Endothelial cell of umbilical vein (primary cell): ENCODE measurements around the gene GRIFIN. TPM values are rescaled to one million over a fixed set of nuclear protein-coding genes. Genes with fewer than 3 reads are reported as not detected.

Source experiments
- BruUV-seq: library from RNA; stranded (reverse); fragments of 400-500 nt; replicated peaks from 2 replicates; lab custom pipeline; 2021; lab: Mats Ljungman, UMichigan
- CTCF ChIA-PET: fragments of 300-600, 350-600 bp; sonication (Branson Sonifier 250); formaldehyde crosslinking; loops from one replicate; lab custom pipeline; 2021; ENCODE audit warnings: antibody characterized with exemption, inconsistent platforms; lab: Charles Lee
- POLR2A ChIA-PET: fragments of 300-600, 350-600 bp; sonication (Branson Sonifier 250); formaldehyde crosslinking; loops from one replicate; lab custom pipeline; 2021; ENCODE audit warnings: antibody characterized with exemption, inconsistent platforms; lab: Charles Lee
- DNase-seq: peaks from one replicate; pipeline ENCODE4 v3.0.0-alpha.2; 2011; ENCODE audit warnings: low read depth, low spot score
- FAIRE-seq: peaks from 2 replicates; lab custom pipeline; 2011; peaks lifted over from hg19 to GRCh38; lab: Jason Lieb, UNC
- H2AFZ ChIP-seq: 2 replicates; pipeline ENCODE4 v1.6.0; 2012; ENCODE audit warnings: low read depth, low read length, control low read depth, inconsistent platforms
- H3K27ac ChIP-seq: 2 replicates; pipeline ENCODE4 v1.5.1; 2011; ENCODE audit warnings: low read depth, mild to moderate bottlenecking, control low read depth, low read length, moderate library complexity; ENCODE audit not compliant: insufficient read depth
- H3K27me3 ChIP-seq, 2 experiments: 2 replicates each; pipeline versions ENCODE4 v1.6.0 to v1.6.1; 2011; ENCODE audit warnings: low read length in 2 of 2, mixed read lengths in 1 of 2; ENCODE audit not compliant: control insufficient read depth in 2 of 2, insufficient read depth in 2 of 2
- H3K36me3 ChIP-seq, 2 experiments: 2 replicates in 1 of 2; 3 replicates in 1 of 2; pipeline ENCODE4 v1.5.1; 2011; ENCODE audit warnings: low read length in 2 of 2, mild to moderate bottlenecking in 1 of 2, moderate library complexity in 1 of 2; ENCODE audit not compliant: control insufficient read depth in 2 of 2, insufficient read depth in 2 of 2; ENCODE audit errors: extremely low read depth in 1 of 2
- H3K4me1 ChIP-seq: 3 replicates; pipeline ENCODE4 v1.5.1; 2011; ENCODE audit warnings: mild to moderate bottlenecking, low read length; ENCODE audit not compliant: control insufficient read depth, insufficient read depth; ENCODE audit errors: extremely low read depth
- H3K4me2 ChIP-seq: 2 replicates; pipeline ENCODE4 v1.6.1; 2011; ENCODE audit warnings: low read length, control low read depth, mixed read lengths; ENCODE audit not compliant: insufficient read depth
- H3K4me3 ChIP-seq, 3 experiments: fragments of 200-600 bp in 1 of 3; sonication (generic), shearing (Covaris generic) in 1 of 3; replicated peaks in 1 of 3; 2 replicates each; pipeline ENCODE4 v1.5.1; 2011 to 2016; ENCODE audit warnings: control low read depth in 3 of 3, low read length in 3 of 3, mild to moderate bottlenecking in 2 of 3, inconsistent platforms in 1 of 3, low read depth in 1 of 3, moderate library complexity in 1 of 3; ENCODE audit not compliant: insufficient read depth in 1 of 3
- H3K79me2 ChIP-seq: 2 replicates; pipeline ENCODE4 v1.6.0; 2012; ENCODE audit warnings: low read length, inconsistent platforms; ENCODE audit not compliant: control insufficient read depth, insufficient read depth
- H3K9ac ChIP-seq: replicated peaks from 2 replicates; pipeline ENCODE3; 2011; ENCODE audit warnings: low read length, control low read depth; ENCODE audit not compliant: insufficient read depth; ENCODE audit errors: extremely low read depth
- H3K9me1 ChIP-seq: replicated peaks from 3 replicates; pipeline ENCODE4 v1.6.0; 2011; ENCODE audit warnings: mild to moderate bottlenecking, low read length; ENCODE audit not compliant: control insufficient read depth, insufficient read depth; ENCODE audit errors: extremely low read depth
- H3K9me3 ChIP-seq: replicated peaks from 2 replicates; pipeline ENCODE4 v1.5.1; 2012; ENCODE audit warnings: low read length, inconsistent platforms; ENCODE audit not compliant: control insufficient read depth, insufficient read depth
- H4K20me1 ChIP-seq: replicated peaks from 2 replicates; pipeline ENCODE3; 2011; ENCODE audit warnings: mild to moderate bottlenecking, low read length; ENCODE audit not compliant: control insufficient read depth, insufficient read depth; ENCODE audit errors: extremely low read depth
- CTCF ChIP-seq, 2 donors: IDR thresholded peaks; 1 replicate in 1 of 2; 2 replicates in 1 of 2; pipeline ENCODE4 v1.5.1; 2011; ENCODE audit warnings: low read length in 2 of 2, mild to moderate bottlenecking in 2 of 2, moderate library complexity in 2 of 2, control low read depth in 1 of 2, inconsistent platforms in 1 of 2, low read depth in 1 of 2; ENCODE audit not compliant: insufficient read depth in 1 of 2; ENCODE audit errors: extremely low read depth in 1 of 2
- EZH2 ChIP-seq: IDR thresholded peaks from 2 replicates; pipeline ENCODE4 v1.6.1; 2012; ENCODE audit warnings: borderline replicate concordance, low read depth, mild to moderate bottlenecking, moderate library complexity, low read length, inconsistent platforms; ENCODE audit not compliant: severe bottlenecking
- FOS ChIP-seq: IDR thresholded peaks from 2 replicates; pipeline ENCODE4 v1.6.1; 2011; ENCODE audit warnings: mild to moderate bottlenecking, low read length, moderate library complexity, borderline replicate concordance; ENCODE audit not compliant: insufficient read depth
- GATA2 ChIP-seq: IDR thresholded peaks from 2 replicates; pipeline ENCODE4 v1.7.0; 2011; ENCODE audit warnings: low read depth, mild to moderate bottlenecking, moderate library complexity, mixed read lengths, low read length; ENCODE audit not compliant: insufficient read length, insufficient read depth
- JUN ChIP-seq: IDR thresholded peaks from 2 replicates; pipeline ENCODE4 v1.6.1; 2011; ENCODE audit warnings: borderline replicate concordance, low read depth; ENCODE audit not compliant: insufficient read length, insufficient read depth
- MAX ChIP-seq: IDR thresholded peaks from 2 replicates; pipeline ENCODE4 v1.6.1; 2011; ENCODE audit not compliant: insufficient read depth, insufficient read length
- MYC ChIP-seq: IDR thresholded peaks from one replicate; pipeline ENCODE4 v1.6.1; 2011; ENCODE audit warnings: mild to moderate bottlenecking, low read depth, low read length
- POLR2A ChIP-seq: IDR thresholded peaks from 2 replicates; pipeline ENCODE4 v1.6.1; 2012; ENCODE audit warnings: low read depth, mild to moderate bottlenecking, control low read depth, low read length
- POLR2AphosphoS5 ChIP-seq: IDR thresholded peaks from 2 replicates; pipeline ENCODE4 v1.6.1; 2012; ENCODE audit warnings: low read depth, mild to moderate bottlenecking, control low read depth, low read length, moderate library complexity; ENCODE audit not compliant: insufficient read depth
- dilution Hi-C: fragments of 300-500 bp; cut with MboI; formaldehyde crosslinking; loops from one replicate; pipeline ENCODE4 v1.15.0; 2019; ENCODE audit warnings: low sequenced_read_pairs; ENCODE audit not compliant: extremely low pct_ligation_motif_present
- intact Hi-C: fragments of 100-400 bp; cut with micrococcal nuclease; formaldehyde crosslinking; loops from one replicate; pipeline ENCODE4 v1.10.0; 2022
- polyA plus RNA-seq, 4 experiments: library from polyadenylated mRNA; depleted of rRNA in 3 of 4; stranded (reverse) in 3 of 4; unstranded in 1 of 4; fragments of >200 nt; gene quantifications; 2 replicates each; pipeline versions ENCODE4 v1.2.1 to v1.2.3, GENCODE V29; 2011 to 2012; ENCODE audit warnings: missing spikeins in 1 of 4
- total RNA-seq: library from RNA; stranded (reverse); gene quantifications from 2 replicates; pipeline ENCODE4 v1.2.3, GENCODE V29; 2021

Gene GRIFIN
- total and polyA plus RNA-seq, 2 donors (not counting 3 experiments of a cell fraction or from before 2014, with no cell fraction given): not detected

GRCh38 chr7:2433713-2434550 lies 42.3 kb downstream of the GRIFIN start:
- intact Hi-C loops: loop anchor here (10.0 kb wide), 1 partner anchor 859 kb away; the partner anchor contains the start of gene PSMG3
- ChIA-PET POLR2A (no interaction called here), CTCF (interaction anchor here (0.9 to 1.5 kb wide), 2 partner anchors 17 to 50 kb away, joined by 3 to 4 read pairs; no protein-coding TSS in a partner anchor)
- Histone ChIP-seq H3K9ac (no peak overlapping the region), H3K4me3 (no peak overlapping the region), H3K27ac (no peak overlapping the region), H3K9me1 (no peaks in the 10 kb centered on the region), H3K36me3 (peaks cover 0 to 7% of the 10 kb centered on the region in 2 experiments), H2AFZ (no peak overlapping the region), H3K4me2 (no peak overlapping the region), H3K4me1 (no peaks in the 10 kb centered on the region), H3K27me3 (no peaks in the 10 kb centered on the region), H3K79me2 (no peaks in the 10 kb centered on the region), H3K9me3 (no peaks in the 10 kb centered on the region), H4K20me1 (no peaks in the 10 kb centered on the region)
- dilution Hi-C loops: no loop called here
- DNase-seq: no peak
- no TSS peak for BruUV-seq
- TF ChIP-seq MAX (no peak), JUN (no peak), POLR2A (no peak)
- no peak for FAIRE-seq

- Histone ChIP-seq H3K4me1 (no peaks in the 10 kb centered on the region), H3K36me3 (peaks cover 0 to 7% of the 10 kb centered on the region in 2 experiments), H3K27ac (no peak overlapping the region), H3K4me2 (no peak overlapping the region), H3K9me1 (no peaks in the 10 kb centered on the region), H2AFZ (no peak overlapping the region), H3K9me3 (no peaks in the 10 kb centered on the region), H3K27me3 (no peaks in the 10 kb centered on the region), H3K4me3 (no peak overlapping the region), H3K9ac (no peak overlapping the region), H4K20me1 (no peaks in the 10 kb centered on the region), H3K79me2 (no peaks in the 10 kb centered on the region)
- no peak for TF ChIP-seq FOS
- TF ChIP-seq POLR2AphosphoS5: no peak
- no peak for TF ChIP-seq CTCF (IDR thresholded peaks at IDR 0.05; ENCODE audit: extremely low read depth in 1 of 2, insufficient read depth in 1 of 2, low read depth in 1 of 2, low read length in 2 of 2)
- TF ChIP-seq EZH2: no peak
- no peak for TF ChIP-seq GATA2
- TF ChIP-seq POLR2A: no peak
- TF ChIP-seq JUN: no peak
- no peak for TF ChIP-seq MYC
- TF ChIP-seq MAX: no peak
- dilution Hi-C loops (no loop called here), intact Hi-C loops (loop anchor here (10.0 kb wide), 1 partner anchor 858 kb away; the partner anchor contains the start of gene PSMG3)
- FAIRE-seq (no peak), DNase-seq (no peak)
- POLR2A ChIA-PET: no interaction called here
- TSS peak; percentile 17 for BruUV-seq
- CTCF ChIA-PET: interaction anchor here (0.9 to 1.5 kb wide), 2 partner anchors 16 to 49 kb away, joined by 3 to 4 read pairs; no protein-coding TSS in a partner anchor
Observed at GRCh38 chr7:2432910-2433712, 43.1 kb downstream of the GRIFIN start.
